DND-41 (cell line): ENCODE results near the gene PRRT3.

Experiments
- ATAC-seq: fragments of 200-7000 bp; cut with Tn5 transposase; 3 replicates; pipeline ENCODE4 v1.9.1; 2021; ENCODE audit warnings: low read depth; ENCODE audit not compliant: insufficient read depth
- DNase-seq: peaks from one replicate; pipeline ENCODE4 v3.0.0-alpha.2; 2020
- H2AFZ ChIP-seq: 2 replicates; pipeline ENCODE4 v1.6.0; 2012; ENCODE audit warnings: low read depth, low read length
- H3K27ac ChIP-seq: 2 replicates; pipeline ENCODE4 v1.5.1; 2012; ENCODE audit warnings: low read length, inconsistent platforms
- H3K27me3 ChIP-seq: fragments of 200-600 bp; sonication (generic); 2 replicates; pipeline ENCODE4 v1.6.0; 2012; ENCODE audit warnings: low read length, mild to moderate bottlenecking, inconsistent platforms; ENCODE audit not compliant: insufficient read depth, poor library complexity
- H3K36me3 ChIP-seq: 2 replicates; pipeline ENCODE4 v1.5.1; 2012; ENCODE audit warnings: low read length, inconsistent platforms; ENCODE audit not compliant: insufficient read depth
- H3K4me1 ChIP-seq: 2 replicates; pipeline ENCODE4 v1.5.1; 2012; ENCODE audit warnings: mild to moderate bottlenecking, low read length; ENCODE audit not compliant: insufficient read depth
- H3K4me2 ChIP-seq: 2 replicates; pipeline ENCODE4 v1.6.0; 2012; ENCODE audit warnings: mild to moderate bottlenecking, moderate library complexity, low read length, inconsistent platforms; ENCODE audit not compliant: insufficient read depth
- H3K4me3 ChIP-seq, 2 experiments: fragments of 200-600 bp in 1 of 2; shearing (Covaris generic) in 1 of 2; 2 replicates each; pipeline ENCODE4 v1.5.1; 2012 to 2016; ENCODE audit warnings: inconsistent platforms in 2 of 2, low read length in 2 of 2, mild to moderate bottlenecking in 2 of 2, low read depth in 1 of 2, moderate library complexity in 1 of 2
- H3K79me2 ChIP-seq: 2 replicates; pipeline ENCODE4 v1.6.0; 2012; ENCODE audit warnings: low read length, inconsistent platforms; ENCODE audit not compliant: insufficient read depth
- H3K9ac ChIP-seq: 2 replicates; pipeline ENCODE4 v1.6.0; 2012; ENCODE audit warnings: low read depth, mild to moderate bottlenecking, inconsistent platforms, low read length, moderate library complexity
- H3K9me3 ChIP-seq: 2 replicates; pipeline ENCODE4 v1.5.1; 2012; ENCODE audit warnings: low read length, moderate library complexity, mild to moderate bottlenecking, inconsistent platforms; ENCODE audit not compliant: insufficient read depth, severe bottlenecking
- H4K20me1 ChIP-seq: 2 replicates; pipeline ENCODE4 v1.6.0; 2012; ENCODE audit warnings: low read length; ENCODE audit not compliant: insufficient read depth
- EZH2 ChIP-seq: IDR thresholded peaks from 3 replicates; pipeline ENCODE4 v1.6.1; 2012; ENCODE audit warnings: borderline replicate concordance, low read depth, mild to moderate bottlenecking, moderate library complexity, low read length, inconsistent platforms; ENCODE audit not compliant: severe bottlenecking
- TF ChIP-seq, protein P1 (sequence below): IDR thresholded peaks from 2 replicates; pipeline ENCODE4 v1.5.1; 2012; ENCODE audit warnings: borderline replicate concordance, low read length, moderate library complexity, mild to moderate bottlenecking; ENCODE audit not compliant: poor library complexity, severe bottlenecking; ENCODE audit errors: extremely low read depth

PRRT3 gene

GRCh38 chr3:9947025-9947995, 4.9 kb downstream of the PRRT3 start:
- no peak for DNase-seq

DNA sequence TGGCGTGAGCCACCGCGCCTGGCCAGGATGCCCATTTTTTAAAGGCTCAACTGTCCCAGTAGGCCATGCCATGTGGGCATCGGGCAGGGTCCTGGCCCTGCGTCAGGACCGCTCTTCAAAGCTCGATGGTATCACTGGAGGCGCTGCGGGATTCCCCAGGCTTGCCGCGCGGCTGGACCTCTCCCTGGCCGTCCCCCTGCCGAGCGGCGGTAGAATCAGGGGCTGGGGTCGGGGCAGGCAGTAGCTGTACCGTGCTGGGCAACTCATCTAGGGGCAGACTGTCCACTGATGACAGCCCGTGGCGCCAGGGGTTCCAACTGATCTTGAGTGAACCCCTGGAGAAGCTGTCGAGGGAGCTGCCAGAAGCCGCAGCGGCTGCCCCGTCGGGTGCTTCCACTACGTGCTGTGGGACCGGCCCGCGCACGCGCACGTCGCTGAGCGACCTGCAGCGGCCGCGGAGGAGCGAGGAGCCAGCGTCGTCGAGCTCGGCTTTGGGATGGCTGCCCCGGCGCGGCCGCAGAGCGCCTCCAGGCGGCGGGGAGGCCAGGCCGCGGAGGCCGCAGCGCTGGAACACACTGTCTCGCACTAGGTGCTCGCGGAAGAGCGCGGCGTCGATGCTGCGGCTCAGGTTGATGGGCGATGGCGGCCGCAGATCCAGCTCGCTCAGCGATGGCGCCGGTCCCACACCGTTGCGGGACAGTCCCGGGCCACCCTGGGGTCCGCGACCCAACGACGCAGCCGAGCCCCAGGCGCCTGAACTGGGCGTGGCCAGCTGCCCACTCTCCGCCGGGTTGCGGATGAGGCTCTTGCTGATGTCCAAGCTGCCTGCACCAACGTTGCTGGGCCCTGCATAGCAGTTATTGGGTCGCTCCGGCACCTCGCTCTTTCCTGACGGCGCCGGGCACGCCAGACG, 5.8 kb downstream of the PRRT3 start:
- no peak for TF ChIP-seq EZH2
- TF ChIP-seq, protein P1, sequence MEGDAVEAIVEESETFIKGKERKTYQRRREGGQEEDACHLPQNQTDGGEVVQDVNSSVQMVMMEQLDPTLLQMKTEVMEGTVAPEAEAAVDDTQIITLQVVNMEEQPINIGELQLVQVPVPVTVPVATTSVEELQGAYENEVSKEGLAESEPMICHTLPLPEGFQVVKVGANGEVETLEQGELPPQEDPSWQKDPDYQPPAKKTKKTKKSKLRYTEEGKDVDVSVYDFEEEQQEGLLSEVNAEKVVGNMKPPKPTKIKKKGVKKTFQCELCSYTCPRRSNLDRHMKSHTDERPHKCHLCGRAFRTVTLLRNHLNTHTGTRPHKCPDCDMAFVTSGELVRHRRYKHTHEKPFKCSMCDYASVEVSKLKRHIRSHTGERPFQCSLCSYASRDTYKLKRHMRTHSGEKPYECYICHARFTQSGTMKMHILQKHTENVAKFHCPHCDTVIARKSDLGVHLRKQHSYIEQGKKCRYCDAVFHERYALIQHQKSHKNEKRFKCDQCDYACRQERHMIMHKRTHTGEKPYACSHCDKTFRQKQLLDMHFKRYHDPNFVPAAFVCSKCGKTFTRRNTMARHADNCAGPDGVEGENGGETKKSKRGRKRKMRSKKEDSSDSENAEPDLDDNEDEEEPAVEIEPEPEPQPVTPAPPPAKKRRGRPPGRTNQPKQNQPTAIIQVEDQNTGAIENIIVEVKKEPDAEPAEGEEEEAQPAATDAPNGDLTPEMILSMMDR = no peak
- no peak overlapping the region for H3K9ac ChIP-seq
- no peak overlapping the region for H3K4me2 ChIP-seq
- no peak overlapping the region for H3K4me3 ChIP-seq
- no peaks in the 10 kb centered on the region for H4K20me1 ChIP-seq
- H3K9me3 ChIP-seq = no peaks in the 10 kb centered on the region
- H3K4me1 ChIP-seq = peaks cover 1% of the 10 kb centered on the region; the same call in 1 of the 2 replicates
- H3K36me3 ChIP-seq = peaks cover 7% of the 10 kb centered on the region; the same call in 1 of the 2 replicates
- no peak overlapping the region for H2AFZ ChIP-seq
- DNase-seq = no peak
- H3K27me3 ChIP-seq = peaks cover 1% of the 10 kb centered on the region
- no peaks in the 10 kb centered on the region for H3K79me2 ChIP-seq
- H3K27ac ChIP-seq = no peak overlapping the region
- no peak for ATAC-seq

More at GRCh38 chr3:9947025-9947995, 4.9 kb downstream of the PRRT3 start:
- Histone ChIP-seq H3K79me2 (no peaks in the 10 kb centered on the region), H3K4me1 (peaks cover 11% of the 10 kb centered on the region), H3K9me3 (no peaks in the 10 kb centered on the region), H3K9ac (no peak overlapping the region), H4K20me1 (no peaks in the 10 kb centered on the region), H3K4me3 (no peak overlapping the region), H3K36me3 (peaks cover 7% of the 10 kb centered on the region; the same call in 1 of the 2 replicates), H2AFZ (no peak overlapping the region), H3K27ac (no peak overlapping the region), H3K4me2 (no peak overlapping the region), H3K27me3 (peaks cover 11% of the 10 kb centered on the region)
- TF ChIP-seq, protein P1 = no peak
- TF ChIP-seq EZH2 = no peak
- no peak for ATAC-seq

- Histone ChIP-seq H3K27ac (no peak overlapping the region), H3K27me3 (no peaks in the 10 kb centered on the region), H3K4me3 (no peak overlapping the region), H3K4me1 (no peaks in the 10 kb centered on the region), H4K20me1 (no peaks in the 10 kb centered on the region), H3K4me2 (no peak overlapping the region), H3K79me2 (no peaks in the 10 kb centered on the region), H3K9me3 (no peaks in the 10 kb centered on the region), H3K36me3 (peaks cover 13% of the 10 kb centered on the region), H3K9ac (no peak overlapping the region), H2AFZ (no peak overlapping the region)
- no peak for DNase-seq
- no peak for ATAC-seq
- TF ChIP-seq, protein P1 = no peak
- TF ChIP-seq EZH2 = no peak
These were observed 6.8 kb downstream of the PRRT3 start for GRCh38 chr3:9945358-9945757.
